ENCODE results near the gene MAP2K3. TPM values are rescaled to one million over a fixed set of nuclear protein-coding genes. Genes with fewer than 3 reads are reported as not detected.
"Not testable (repeated sequence)": the region's sequence is repeated elsewhere in the genome, so short reads cannot be mapped to it uniquely, and the experiment has no call there.

The MAP2K3 gene
- polyA plus RNA-seq, 4 donors, result 21.1 to 25.3 (median 23.2) TPM

GRCh38 chr17:21306611-21307272 is 22.2 kb downstream of the MAP2K3 start:
- not testable (repeated sequence) for DNase-seq (ENCODE audit: low read depth in 4 of 4, low spot score in 2 of 4)

GRCh38 chr17:21307273-21307625 is 22.7 kb downstream of the MAP2K3 start:
- not testable (repeated sequence) for DNase-seq (ENCODE audit: low read depth in 4 of 4, low spot score in 2 of 4)

DNA sequence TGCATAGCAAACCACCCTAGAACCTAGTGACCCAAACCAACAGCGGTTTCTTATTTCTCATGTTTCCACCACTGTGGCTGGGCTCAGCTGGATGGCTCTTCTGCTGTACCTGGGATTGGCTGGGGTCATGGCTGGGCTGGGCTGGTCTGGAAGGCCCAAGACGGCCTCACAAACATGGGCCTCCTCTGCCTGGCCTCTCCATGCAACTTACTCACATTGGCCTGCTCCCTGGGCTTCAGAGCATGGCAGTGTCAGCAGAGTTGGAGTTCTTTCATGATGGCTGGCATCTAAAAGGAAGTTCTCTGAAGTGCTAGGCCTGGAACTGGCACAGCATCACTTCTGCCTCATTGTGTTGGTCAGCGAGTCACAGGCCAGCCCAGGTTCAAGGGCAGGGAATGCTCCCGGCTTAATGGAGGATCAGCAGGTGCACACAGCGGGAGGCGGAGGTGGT is 24.4 kb downstream of the MAP2K3 start:
- DNase-seq (ENCODE audit: low read depth in 4 of 4, low spot score in 2 of 4), result not testable (repeated sequence)

DNA sequence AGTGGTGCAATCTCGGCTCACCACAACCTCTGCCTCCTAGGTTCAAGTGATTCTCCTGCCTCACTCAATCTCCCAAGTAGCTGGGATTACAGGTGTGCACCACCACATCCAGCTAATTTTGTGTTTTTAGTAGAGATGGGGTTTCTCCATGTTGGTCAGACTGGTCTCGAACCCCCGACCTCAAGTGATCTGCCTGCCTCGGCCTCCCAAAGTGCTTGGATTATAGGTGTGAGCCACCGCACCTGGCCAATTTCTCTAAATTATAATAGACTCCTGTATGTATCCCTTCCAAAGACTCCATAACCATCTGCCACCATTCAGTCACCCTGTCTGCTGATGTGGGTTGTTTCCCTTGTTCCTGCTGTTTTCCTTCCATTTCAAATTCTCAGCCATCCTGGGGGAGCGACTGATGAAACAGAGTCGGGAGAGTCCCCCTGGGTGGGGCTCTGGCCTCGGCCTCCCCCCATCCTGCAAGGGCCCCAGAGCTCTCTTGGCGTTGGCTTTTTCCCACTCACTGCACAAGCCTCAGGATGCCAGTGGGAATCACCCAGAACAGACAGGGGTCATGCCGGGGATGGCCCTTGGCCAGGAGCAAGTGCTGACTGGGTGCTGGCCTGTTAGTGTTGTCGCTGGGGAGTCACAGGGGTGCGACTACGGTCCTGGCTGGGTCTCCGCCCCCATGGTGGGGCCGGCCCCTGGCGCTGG is 25.7 kb downstream of the MAP2K3 start:
- DNase-seq (ENCODE audit: low read depth in 4 of 4, low spot score in 2 of 4), result not testable (repeated sequence)

DNA sequence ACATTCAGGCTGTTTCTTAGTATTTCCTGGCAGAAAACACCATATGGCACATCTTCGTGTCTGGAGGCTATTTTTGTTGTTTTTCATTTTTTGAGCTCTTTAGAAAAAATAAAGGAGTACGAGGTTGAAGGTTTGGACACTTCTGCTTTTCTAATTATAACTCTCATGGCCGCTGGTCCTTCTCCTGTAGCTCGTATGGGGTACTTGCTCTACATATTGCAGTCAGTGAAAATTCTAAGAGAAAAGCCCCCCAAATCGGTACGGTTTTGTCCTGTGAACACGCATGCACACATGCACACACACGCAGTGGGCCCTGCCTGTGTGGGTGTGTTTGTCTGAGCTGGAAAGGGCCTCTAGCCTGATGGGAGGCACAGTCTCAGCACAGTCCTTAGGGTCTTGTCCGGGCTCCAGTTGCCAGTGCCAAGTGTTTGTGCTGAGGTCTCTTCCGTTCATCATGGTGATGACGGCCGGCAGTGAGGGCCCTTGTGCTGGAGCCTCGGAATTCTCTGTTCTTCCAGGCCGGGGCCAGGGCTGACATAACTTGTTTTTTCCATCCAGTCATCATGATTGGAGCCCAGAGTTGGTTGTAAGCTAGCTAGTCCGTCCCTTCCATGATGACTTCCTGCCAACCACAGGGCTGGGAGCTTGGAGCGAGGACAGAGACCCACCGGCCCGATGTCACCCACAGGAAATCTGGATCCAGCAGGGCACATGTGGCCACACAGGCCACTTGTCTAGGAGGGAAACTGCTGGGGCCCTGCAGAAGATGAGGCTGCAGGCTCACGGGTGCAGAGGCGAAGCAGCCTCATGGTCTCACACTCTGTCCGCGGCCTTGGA is 26.5 kb downstream of the MAP2K3 start:
- not testable (repeated sequence) for DNase-seq (ENCODE audit: low read depth in 4 of 4, low spot score in 2 of 4)

DNA sequence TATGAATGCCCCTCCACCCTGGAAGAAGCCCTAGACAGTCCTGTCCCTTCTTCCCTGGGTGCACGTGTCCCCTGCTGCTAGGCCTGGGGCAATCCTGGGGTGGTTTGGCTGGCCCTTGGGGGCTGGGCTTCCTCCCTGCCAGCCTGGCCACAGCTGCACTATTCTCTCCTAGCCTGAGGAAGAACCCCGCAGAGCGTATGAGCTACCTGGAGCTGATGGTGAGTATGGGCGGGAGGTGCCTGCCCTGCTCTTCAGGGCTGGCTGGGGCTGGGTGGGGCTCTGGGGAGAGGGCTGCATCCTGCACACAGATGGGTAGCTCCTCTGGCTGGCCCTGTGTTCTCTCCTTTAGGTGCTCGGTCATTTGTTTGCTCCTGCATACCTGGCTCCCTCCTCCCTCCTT is 28.8 kb downstream of the MAP2K3 start:
- DNase-seq (ENCODE audit: low read depth in 4 of 4, low spot score in 2 of 4), result no peak

DNA sequence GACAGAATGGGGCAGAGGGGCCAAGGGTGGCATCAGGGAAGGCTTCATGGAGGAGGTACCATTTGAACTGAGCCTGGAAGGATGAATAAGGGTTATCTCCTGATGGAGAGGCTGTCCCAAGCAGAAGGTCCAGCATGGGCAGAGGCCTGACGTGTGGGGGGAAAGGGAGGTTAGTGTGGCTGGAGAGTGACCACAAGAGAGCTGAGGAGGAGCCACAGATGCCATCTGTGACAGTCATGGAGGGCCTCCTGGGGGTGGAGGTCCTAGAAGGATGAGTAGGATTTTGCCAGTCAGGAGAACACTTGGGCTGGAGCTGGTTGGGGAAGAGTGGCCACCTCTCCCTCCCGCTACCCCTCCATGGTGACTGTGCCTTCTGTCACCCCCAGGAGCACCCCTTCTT is 29.2 kb downstream of the MAP2K3 start:
- DNase-seq (ENCODE audit: low read depth in 4 of 4, low spot score in 2 of 4), result not testable (repeated sequence)

DNA sequence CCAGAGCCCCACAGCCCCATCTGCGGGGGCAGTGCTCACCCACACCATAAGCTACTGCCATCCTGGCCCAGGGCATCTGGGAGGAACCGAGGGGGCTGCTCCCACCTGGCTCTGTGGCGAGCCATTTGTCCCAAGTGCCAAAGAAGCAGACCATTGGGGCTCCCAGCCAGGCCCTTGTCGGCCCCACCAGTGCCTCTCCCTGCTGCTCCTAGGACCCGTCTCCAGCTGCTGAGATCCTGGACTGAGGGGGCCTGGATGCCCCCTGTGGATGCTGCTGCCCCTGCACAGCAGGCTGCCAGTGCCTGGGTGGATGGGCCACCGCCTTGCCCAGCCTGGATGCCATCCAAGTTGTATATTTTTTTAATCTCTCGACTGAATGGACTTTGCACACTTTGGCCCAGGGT is 29.8 kb downstream of the MAP2K3 start:
- DNase-seq (ENCODE audit: low read depth in 4 of 4, low spot score in 2 of 4), result not testable (repeated sequence)

DNA sequence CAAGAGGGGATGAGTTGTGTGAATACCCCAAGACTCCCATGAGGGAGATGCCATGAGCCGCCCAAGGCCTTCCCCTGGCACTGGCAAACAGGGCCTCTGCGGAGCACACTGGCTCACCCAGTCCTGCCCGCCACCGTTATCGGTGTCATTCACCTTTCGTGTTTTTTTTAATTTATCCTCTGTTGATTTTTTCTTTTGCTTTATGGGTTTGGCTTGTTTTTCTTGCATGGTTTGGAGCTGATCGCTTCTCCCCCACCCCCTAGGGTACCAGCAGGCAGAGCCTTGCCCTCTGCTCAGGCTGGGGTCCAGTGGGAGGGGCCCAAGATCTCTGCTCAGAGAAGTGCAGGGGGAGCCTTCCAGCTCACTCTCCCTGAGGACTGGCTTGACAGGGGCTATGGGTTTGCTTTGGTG is 30.2 kb downstream of the MAP2K3 start:
- DNase-seq (ENCODE audit: low read depth in 4 of 4, low spot score in 2 of 4), result not testable (repeated sequence)

DNA sequence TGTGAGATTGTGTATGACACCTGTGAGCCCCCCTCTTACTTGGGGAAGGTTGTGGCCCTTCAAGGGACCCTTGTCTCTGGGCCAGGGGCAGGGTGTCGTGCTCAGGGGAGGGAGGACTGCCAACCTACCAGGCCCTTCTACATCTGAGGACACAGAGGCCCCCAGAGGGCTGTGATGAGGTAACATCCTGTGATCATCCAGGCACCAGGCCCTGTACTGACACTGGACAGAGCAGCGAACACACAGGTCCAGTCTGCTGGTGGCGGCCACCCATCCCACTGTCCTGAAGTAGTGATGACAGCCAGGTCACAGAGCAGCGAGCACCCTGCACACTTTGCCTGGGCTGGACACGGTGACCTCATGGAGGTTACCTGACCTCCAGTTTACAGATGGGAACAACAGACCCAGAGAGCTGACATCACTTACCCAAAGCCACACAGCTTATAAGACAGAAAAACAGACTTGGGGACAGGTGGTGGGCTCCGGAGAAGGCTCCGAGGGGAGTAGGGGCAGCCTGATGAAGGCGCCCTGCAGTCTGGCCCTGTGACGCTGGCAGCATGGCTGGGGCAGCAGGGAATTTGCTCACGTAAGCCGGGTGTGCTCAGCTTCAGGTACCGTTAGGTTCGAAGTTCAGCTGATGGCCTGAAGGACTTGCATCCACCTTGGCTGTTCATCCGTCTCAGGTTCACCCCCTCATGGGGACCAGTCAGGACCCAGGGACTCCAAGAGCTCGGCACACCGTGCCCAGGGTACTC is 30.9 kb downstream of the MAP2K3 start:
- not testable (repeated sequence) for DNase-seq (ENCODE audit: low read depth in 4 of 4, low spot score in 2 of 4)

GRCh38 chr17:21316212-21316886 is 31.8 kb downstream of the MAP2K3 start:
- not testable (repeated sequence) for DNase-seq (ENCODE audit: low read depth in 4 of 4, low spot score in 2 of 4)

GRCh38 chr17:21316887-21317500 is 32.5 kb downstream of the MAP2K3 start:
- DNase-seq (ENCODE audit: low read depth in 4 of 4, low spot score in 2 of 4), result not testable (repeated sequence)

DNA sequence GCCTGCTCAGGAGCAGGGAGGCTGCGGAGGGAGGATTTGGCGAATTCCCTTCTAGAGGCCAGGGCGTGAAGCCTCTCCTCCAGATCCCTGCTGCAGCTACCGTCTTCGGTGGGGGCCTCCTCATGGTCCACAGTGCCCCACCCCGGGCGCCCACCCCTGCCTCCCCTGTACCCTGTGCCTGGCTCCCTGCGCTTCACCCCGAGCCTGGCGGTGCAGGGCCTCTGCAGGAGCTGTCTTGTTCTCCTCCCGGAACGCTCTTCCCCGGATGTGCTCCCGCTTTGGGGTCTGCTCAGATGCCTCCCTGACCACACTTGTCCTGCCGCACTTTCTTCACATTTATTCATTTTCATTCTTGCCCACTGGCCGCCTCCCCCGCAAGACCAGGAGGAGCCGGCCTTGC is 33.3 kb downstream of the MAP2K3 start:
- DNase-seq (ENCODE audit: low read depth in 4 of 4, low spot score in 2 of 4), result not testable (repeated sequence)

- no peak for DNase-seq (ENCODE audit: low read depth in 4 of 4, low spot score in 2 of 4)
These were observed 33.9 kb downstream of the MAP2K3 start for GRCh38 chr17:21318439-21318838.

DNA sequence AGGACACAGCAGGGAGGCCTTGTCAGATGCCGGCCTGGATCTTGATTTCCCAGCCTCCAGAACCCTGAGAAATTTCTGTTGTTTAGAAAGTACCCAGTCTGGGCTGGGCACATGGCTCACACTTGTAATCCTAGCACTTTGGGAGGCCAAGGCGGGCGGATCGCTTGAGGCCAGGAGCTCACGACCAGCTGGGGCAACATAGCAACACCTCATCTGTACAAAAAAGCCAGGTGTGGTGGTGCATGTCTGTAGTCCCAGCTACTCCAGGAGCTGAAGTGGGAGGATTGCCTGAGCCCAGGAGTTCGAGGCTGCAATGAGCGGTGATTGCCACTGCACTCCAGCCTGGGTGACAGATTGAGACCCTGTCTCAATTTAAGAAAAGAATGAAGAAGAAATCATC is 34.3 kb downstream of the MAP2K3 start:
- DNase-seq (ENCODE audit: low read depth in 4 of 4, low spot score in 2 of 4), result not testable (repeated sequence)

DNA sequence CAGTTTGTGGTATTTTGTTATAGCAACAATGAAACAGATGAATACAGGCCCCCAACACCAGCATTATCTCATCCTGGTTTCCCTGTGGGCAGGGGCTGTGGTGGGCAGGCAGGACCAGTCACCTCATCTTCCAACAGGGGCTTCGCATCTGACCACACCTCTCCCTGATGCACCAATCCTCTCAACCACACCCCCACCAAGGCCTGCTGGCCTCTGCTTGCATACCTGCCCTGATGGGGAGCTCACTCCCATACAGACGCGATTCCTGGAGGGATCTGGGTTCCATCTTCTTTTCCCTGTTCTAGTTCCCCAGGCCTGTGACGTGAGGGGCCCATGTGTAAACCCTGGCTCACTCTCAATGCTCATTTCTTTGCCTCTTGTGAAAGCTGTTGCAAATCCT is 34.7 kb downstream of the MAP2K3 start:
- not testable (repeated sequence) for DNase-seq (ENCODE audit: low read depth in 4 of 4, low spot score in 2 of 4)

GRCh38 chr17:21319686-21320375 is 35.3 kb downstream of the MAP2K3 start:
- DNase-seq (ENCODE audit: low read depth in 4 of 4, low spot score in 2 of 4), result not testable (repeated sequence)

DNA sequence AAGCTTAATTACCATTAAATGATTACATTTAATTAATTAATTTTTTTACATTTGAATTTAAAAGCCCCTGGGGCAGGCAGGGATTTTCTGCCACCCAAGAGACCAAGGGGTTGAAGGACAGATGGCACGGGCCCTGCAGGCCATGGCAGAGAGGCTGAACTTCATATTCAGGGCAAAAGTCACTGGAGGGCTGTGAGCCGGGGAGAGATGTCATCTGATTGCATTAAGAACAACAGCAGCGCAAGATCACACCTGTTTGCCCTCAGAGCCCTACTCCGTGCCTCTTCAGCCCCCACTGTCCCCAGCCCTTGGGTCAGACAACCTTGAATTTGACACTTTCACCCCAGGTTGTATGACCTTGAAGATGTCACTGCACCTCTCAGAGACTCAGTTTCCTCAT is 35.9 kb downstream of the MAP2K3 start:
- not testable (repeated sequence) for DNase-seq (ENCODE audit: low read depth in 4 of 4, low spot score in 2 of 4)

DNA sequence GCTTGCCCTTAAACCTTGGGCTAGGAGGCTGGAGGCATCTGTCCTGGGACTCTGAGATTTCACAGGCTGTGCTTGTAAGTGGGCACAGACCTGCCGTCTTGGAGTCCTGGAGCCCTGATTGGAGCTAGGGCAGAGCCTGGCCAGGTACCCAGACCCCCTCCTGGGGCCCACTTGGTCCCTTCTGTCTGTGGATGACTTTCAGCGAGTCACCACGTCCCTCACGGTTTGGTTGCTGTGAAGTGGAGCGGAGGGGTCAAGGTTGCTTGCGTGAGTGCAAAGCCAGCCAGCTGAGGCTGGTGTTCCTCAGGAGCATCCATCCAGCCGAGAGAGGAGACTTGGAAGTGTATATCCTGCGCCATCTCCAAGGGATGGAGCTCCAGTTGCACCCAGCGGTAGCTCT is 36.5 kb downstream of the MAP2K3 start:
- DNase-seq (ENCODE audit: low read depth in 4 of 4, low spot score in 2 of 4), result not testable (repeated sequence)
